NT2/D1 (cell line): Measurements from ENCODE around the gene REPS2.

Experiments
- DNase-seq: peaks from one replicate; pipeline ENCODE4 v3.0.0-alpha.2; 2011; ENCODE audit warnings: low read depth, low spot score
- H3K27me3 ChIP-seq: 2 replicates; pipeline ENCODE4 v1.6.0; 2011; ENCODE audit warnings: mild to moderate bottlenecking; ENCODE audit not compliant: insufficient read length, insufficient read depth
- H3K36me3 ChIP-seq: 2 replicates; pipeline ENCODE4 v1.6.1; 2011; ENCODE audit warnings: mild to moderate bottlenecking, low read length, mixed read lengths; ENCODE audit not compliant: insufficient read depth, insufficient read length
- H3K4me1 ChIP-seq: 2 replicates; pipeline ENCODE4 v1.5.1; 2011; ENCODE audit not compliant: insufficient read depth, insufficient read length
- H3K4me3 ChIP-seq: 2 replicates; pipeline ENCODE4 v1.5.1; 2011; ENCODE audit warnings: low read depth; ENCODE audit not compliant: insufficient read length
- H3K9ac ChIP-seq: 2 replicates; pipeline ENCODE4 v1.6.0; 2011; ENCODE audit warnings: low read depth; ENCODE audit not compliant: insufficient read length
- H3K9me3 ChIP-seq: 2 replicates; pipeline ENCODE4 v1.5.1; 2011; ENCODE audit warnings: mild to moderate bottlenecking, low read length; ENCODE audit not compliant: insufficient read depth
- SUZ12 ChIP-seq: IDR thresholded peaks from 2 replicates; pipeline ENCODE4 v1.6.1; 2011; ENCODE audit not compliant: insufficient read length, insufficient read depth; ENCODE audit errors: extremely low read depth
- YY1 ChIP-seq: IDR thresholded peaks from 2 replicates; pipeline ENCODE4 v1.6.1; 2011; ENCODE audit not compliant: insufficient read length, insufficient read depth
- ZNF274 ChIP-seq: IDR thresholded peaks from 2 replicates; pipeline ENCODE4 v1.6.1; 2011; ENCODE audit warnings: mild to moderate bottlenecking, low read depth, low read length

The REPS2 gene

GRCh38 chrX:17027931-17028330 lies 81.5 kb downstream of the REPS2 start:
- no peaks in the 10 kb centered on the region for H3K9me3 ChIP-seq
- H3K4me3 ChIP-seq: no peak overlapping the region
- no peak overlapping the region for H3K9ac ChIP-seq
- H3K27me3 ChIP-seq: no peaks in the 10 kb centered on the region
- DNase-seq: no peak
- no peak for TF ChIP-seq ZNF274
- no peak for TF ChIP-seq SUZ12
- H3K4me1 ChIP-seq: no peaks in the 10 kb centered on the region
- no peaks in the 10 kb centered on the region for H3K36me3 ChIP-seq

DNA sequence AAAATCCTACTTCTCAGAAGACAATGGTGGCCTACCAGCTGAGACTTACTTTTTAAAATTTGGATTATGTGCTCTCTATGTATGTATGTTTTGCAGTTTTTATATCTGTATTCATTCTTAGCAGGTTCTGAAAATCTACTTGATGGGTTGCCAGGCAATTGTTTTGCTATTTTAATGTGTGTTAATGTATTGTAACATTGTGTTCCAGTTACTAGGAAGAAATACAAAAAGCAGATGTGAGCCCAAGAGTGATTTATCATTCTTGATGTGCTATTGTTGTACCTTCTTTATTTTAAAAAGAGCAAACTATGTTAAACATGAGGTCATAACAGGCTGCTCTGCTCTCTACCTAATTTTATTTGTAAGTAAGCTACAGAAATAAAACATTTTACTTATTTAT lies 81.9 kb downstream of the REPS2 start:
- no peaks in the 10 kb centered on the region for H3K27me3 ChIP-seq

DNA sequence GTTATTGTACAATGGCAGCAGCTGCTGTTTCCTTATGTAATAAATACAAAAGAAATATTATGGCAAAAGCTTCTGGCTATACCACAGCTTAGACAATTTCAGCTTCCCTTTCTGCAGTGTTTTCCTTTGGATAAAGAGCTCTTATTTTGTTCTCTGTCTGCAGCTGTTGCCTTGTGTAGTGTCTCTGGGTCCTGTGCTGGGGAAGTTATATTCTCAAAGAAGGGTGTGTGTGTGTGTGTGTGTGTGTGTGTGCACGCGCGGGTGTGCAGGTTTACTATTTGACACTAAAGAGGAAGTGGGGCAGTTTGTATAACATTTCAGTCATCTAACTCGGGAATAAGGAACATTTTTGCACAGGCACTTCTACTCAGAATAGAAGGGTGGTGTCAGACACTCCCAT lies 83.6 kb downstream of the REPS2 start:
- H3K9me3 ChIP-seq: no peaks in the 10 kb centered on the region
- no peak for DNase-seq
- no peak for TF ChIP-seq ZNF274
- no peak for TF ChIP-seq YY1
- no peak for TF ChIP-seq SUZ12
- H3K36me3 ChIP-seq: no peaks in the 10 kb centered on the region
- no peak overlapping the region for H3K9ac ChIP-seq
- H3K4me1 ChIP-seq: no peaks in the 10 kb centered on the region
- H3K4me3 ChIP-seq: no peak overlapping the region
- no peaks in the 10 kb centered on the region for H3K27me3 ChIP-seq

More for the DNA sequence above, 81.9 kb downstream of the REPS2 start:
- no peak overlapping the region for H3K4me3 ChIP-seq
- no peak overlapping the region for H3K9ac ChIP-seq
- H3K36me3 ChIP-seq: no peaks in the 10 kb centered on the region
- DNase-seq: no peak
- no peaks in the 10 kb centered on the region for H3K9me3 ChIP-seq
- H3K4me1 ChIP-seq: no peaks in the 10 kb centered on the region
- TF ChIP-seq SUZ12 (no peak), YY1 (no peak), ZNF274 (no peak)

- no peak for DNase-seq
- no peak for TF ChIP-seq ZNF274
- TF ChIP-seq SUZ12: no peak
- no peak for TF ChIP-seq YY1
These were observed 84.3 kb downstream of the REPS2 start for GRCh38 chrX:17030580-17031270.

DNA sequence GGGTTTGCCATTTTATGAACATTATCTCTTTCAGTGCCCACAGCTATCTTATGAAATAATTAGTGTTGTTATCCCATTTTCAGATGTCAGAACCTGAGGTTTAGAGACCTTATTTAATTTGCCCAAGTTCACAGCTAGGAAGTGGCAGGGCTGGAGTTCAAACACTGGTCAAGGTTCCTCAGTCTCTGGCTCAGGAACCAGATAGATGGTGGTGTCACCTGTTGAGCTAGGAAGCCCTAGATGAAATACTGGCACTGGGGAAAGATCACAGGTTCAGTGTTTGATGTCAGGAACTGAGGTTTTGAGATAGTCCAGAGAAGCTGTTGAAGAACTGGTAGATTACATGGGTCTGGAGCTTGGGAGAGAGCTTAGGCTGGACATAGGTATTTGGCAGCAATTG lies 85.4 kb downstream of the REPS2 start:
- TF ChIP-seq ZNF274: no peak
- TF ChIP-seq YY1: no peak
- TF ChIP-seq SUZ12: no peak
- no peak for DNase-seq
- H3K4me1 ChIP-seq: no peaks in the 10 kb centered on the region
- no peak overlapping the region for H3K9ac ChIP-seq
- H3K36me3 ChIP-seq: no peaks in the 10 kb centered on the region
- H3K4me3 ChIP-seq: no peak overlapping the region
- H3K27me3 ChIP-seq: no peaks in the 10 kb centered on the region
- H3K9me3 ChIP-seq: no peaks in the 10 kb centered on the region

More at GRCh38 chrX:17030580-17031270, 84.3 kb downstream of the REPS2 start:
- Histone ChIP-seq H3K4me1 (no peaks in the 10 kb centered on the region), H3K36me3 (no peaks in the 10 kb centered on the region), H3K9ac (no peak overlapping the region), H3K4me3 (no peak overlapping the region), H3K27me3 (no peaks in the 10 kb centered on the region), H3K9me3 (no peaks in the 10 kb centered on the region)

GRCh38 chrX:17032351-17032750 lies 85.9 kb downstream of the REPS2 start:
- no peak overlapping the region for H3K9ac ChIP-seq
- TF ChIP-seq ZNF274 (no peak), SUZ12 (no peak), YY1 (no peak)
- H3K27me3 ChIP-seq: no peaks in the 10 kb centered on the region
- no peaks in the 10 kb centered on the region for H3K4me1 ChIP-seq
- H3K4me3 ChIP-seq: no peak overlapping the region
- no peak for DNase-seq
- H3K9me3 ChIP-seq: no peaks in the 10 kb centered on the region
- H3K36me3 ChIP-seq: no peaks in the 10 kb centered on the region

- Histone ChIP-seq H3K4me3 (no peak overlapping the region), H3K9me3 (no peaks in the 10 kb centered on the region), H3K9ac (no peak overlapping the region), H3K27me3 (no peaks in the 10 kb centered on the region), H3K4me1 (no peaks in the 10 kb centered on the region), H3K36me3 (no peaks in the 10 kb centered on the region)
- TF ChIP-seq SUZ12 (no peak), YY1 (no peak), ZNF274 (no peak)
- DNase-seq: no peak
These were observed 86.8 kb downstream of the REPS2 start for GRCh38 chrX:17033225-17033624.
